LHCN-M2 (cell line): ENCODE measurements around the gene HSPA1A. TPM values are rescaled to one million over a fixed set of nuclear protein-coding genes. Genes with fewer than 3 reads are reported as not detected.
"Not testable (repeated sequence)": the region's sequence is repeated elsewhere in the genome, so short reads cannot be mapped to it uniquely, and the experiment has no call there.

Experiments
- DNase-seq: peaks from one replicate; pipeline ENCODE4 v3.0.0-alpha.2; 2012; ENCODE audit warnings: low read depth
- total RNA-seq: library from RNA; depleted of rRNA; stranded (reverse); fragments of >200 nt; gene quantifications from 2 replicates; pipeline ENCODE4 v1.2.3, GENCODE V29; 2014; rRNA removed

The HSPA1A gene
- total RNA-seq, 1 experiment from 2014 or later = 101 TPM

GRCh38 chr6:31862344-31863235 is 47.2 kb downstream of the HSPA1A start, which contains the start of gene NEU1:
TSS of gene NEU1 (minus strand) at chr6:31862821. CDS start at chr6:31862776, 45 bp downstream.
- DNase-seq = peak; percentile 100

GRCh38 chr6:31864123-31864562 is 48.8 kb downstream of the HSPA1A start:
- not testable (repeated sequence) for DNase-seq

DNA sequence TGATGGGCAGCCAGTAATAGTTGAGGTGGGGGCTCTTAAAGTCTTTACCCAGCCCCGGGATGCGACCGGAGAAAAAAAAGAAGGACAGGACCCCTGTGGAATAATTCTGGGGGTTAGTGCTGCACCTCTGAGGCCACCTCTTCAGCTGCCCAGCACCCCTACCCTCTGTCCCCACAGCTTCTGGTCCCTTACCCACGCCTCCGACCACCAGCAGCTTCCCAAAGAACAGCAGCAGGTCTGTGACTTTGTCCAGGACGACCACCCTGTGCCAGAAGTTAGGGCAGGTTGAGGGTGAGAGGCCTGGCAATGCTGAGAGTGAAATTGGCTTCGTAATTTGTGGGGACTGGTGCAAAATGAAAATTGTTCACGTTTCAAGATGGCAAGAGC is 49.5 kb downstream of the HSPA1A start:
- DNase-seq = no peak

DNA sequence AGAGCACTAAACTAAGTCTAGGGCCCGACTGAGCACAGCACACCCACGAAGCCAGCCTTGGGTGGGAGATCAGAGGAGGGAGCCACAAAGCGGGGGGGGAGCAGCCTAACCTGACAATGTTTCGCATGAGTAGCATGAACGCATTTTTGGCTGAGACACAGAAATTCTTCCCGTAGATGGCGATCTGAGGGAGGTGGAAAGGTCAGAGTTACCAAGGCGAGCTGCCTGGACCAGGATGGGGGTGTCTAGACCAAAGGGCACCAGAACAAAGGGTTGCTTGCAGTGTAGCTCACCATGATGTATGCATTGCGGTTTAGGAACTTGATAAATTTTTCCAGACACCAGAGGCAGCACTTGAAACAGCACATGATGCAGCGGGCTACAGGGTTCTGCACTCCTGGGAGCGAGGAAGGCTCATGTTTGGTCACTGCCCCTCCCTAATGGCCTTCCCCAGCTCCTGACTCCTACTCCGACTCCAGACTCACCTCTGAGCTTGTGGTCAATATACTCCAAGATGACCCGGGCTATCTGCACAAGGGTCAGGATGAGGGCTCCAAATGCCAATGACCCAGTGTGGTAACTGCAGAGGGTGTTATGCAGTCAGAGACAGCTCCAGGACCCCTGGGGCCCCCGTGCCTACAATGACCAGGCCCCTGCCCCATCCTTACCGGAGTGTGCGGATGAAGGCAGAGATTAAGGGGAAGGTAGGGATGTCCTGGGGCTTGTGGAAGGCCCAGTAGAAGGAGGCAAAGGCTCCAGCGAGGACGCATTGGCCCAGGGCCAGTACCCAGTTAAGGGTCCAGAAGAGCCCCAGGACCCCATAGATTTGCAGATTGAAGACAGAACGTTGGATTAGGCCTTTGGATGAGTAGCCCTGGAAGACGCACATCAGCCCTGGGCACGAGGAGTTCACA is 50.1 kb downstream of the HSPA1A start:
- no peak for DNase-seq

Other genes with a start within 250 kb of the HSPA1A start
- not detected in 2 replicates for gene LTA, start 243.3 kb upstream of the HSPA1A start, total RNA-seq
- not detected in 2 replicates for gene TNF, start 240.0 kb upstream of the HSPA1A start, total RNA-seq
- gene LTB, start 233.1 kb upstream of the HSPA1A start, total RNA-seq = not detected in 2 replicates
- gene LST1, start 229.3 kb upstream of the HSPA1A start, total RNA-seq = not detected in 2 replicates
- not detected in 2 replicates for gene NCR3, start 222.5 kb upstream of the HSPA1A start, total RNA-seq
- not detected in 2 replicates for gene AIF1, start 200.3 kb upstream of the HSPA1A start, total RNA-seq
- gene PRRC2A, start 194.8 kb upstream of the HSPA1A start, total RNA-seq = 75.9 and 81.7 TPM in 2 replicates
- 180 and 219 TPM in 2 replicates for gene BAG6, start 162.9 kb upstream of the HSPA1A start, total RNA-seq
- gene APOM, start 159.6 kb upstream of the HSPA1A start, total RNA-seq = 3.9 and 4.4 TPM in 2 replicates
- 30.0 and 31.3 TPM in 2 replicates for gene C6orf47, start 154.8 kb upstream of the HSPA1A start, total RNA-seq
- 28.5 and 31.2 TPM in 2 replicates for gene GPANK1, start 150.5 kb upstream of the HSPA1A start, total RNA-seq
- gene CSNK2B, start 149.5 kb upstream of the HSPA1A start, total RNA-seq = 292 and 320 TPM in 2 replicates
- gene LY6G5B, start 145.6 kb upstream of the HSPA1A start, total RNA-seq = 2.4 and 4.0 TPM in 2 replicates
- 1.4 and 3.2 TPM in 2 replicates for gene LY6G5C, start 134.5 kb upstream of the HSPA1A start, total RNA-seq
- gene ABHD16A, start 112.2 kb upstream of the HSPA1A start, total RNA-seq = 45.8 and 50.5 TPM in 2 replicates
- not detected in 2 replicates for gene LY6G6F, start 108.7 kb upstream of the HSPA1A start, total RNA-seq
- not detected in 2 replicates for gene LY6G6D, start 100.2 kb upstream of the HSPA1A start, total RNA-seq
- 0.51 TPM in 1 of 2 replicates, not detected in the other for gene LY6G6C, start 93.8 kb upstream of the HSPA1A start, total RNA-seq
- not detected in 2 replicates for gene MPIG6B, start 92.2 kb upstream of the HSPA1A start, total RNA-seq
- 78.4 and 85.8 TPM in 2 replicates for gene DDAH2, start 86.2 kb upstream of the HSPA1A start, total RNA-seq
- 771 and 894 TPM in 2 replicates for gene CLIC1, start 79.0 kb upstream of the HSPA1A start, total RNA-seq
- gene MSH5, start 75.5 kb upstream of the HSPA1A start, total RNA-seq = 13.2 and 16.5 TPM in 2 replicates
- 1.5 and 2.7 TPM in 2 replicates for gene SAPCD1, start 52.9 kb upstream of the HSPA1A start, total RNA-seq
- not detected in 2 replicates for gene VWA7, start 38.2 kb upstream of the HSPA1A start, total RNA-seq
- gene VARS1, start 19.8 kb upstream of the HSPA1A start, total RNA-seq = 63.2 and 68.7 TPM in 2 replicates
- gene LSM2, start 8.6 kb upstream of the HSPA1A start, total RNA-seq = 78.7 and 88.2 TPM in 2 replicates
- 0.71 and 1.5 TPM in 2 replicates for gene HSPA1L, start 260 bp upstream of the HSPA1A start, total RNA-seq
- gene HSPA1B, start 12.2 kb downstream of the HSPA1A start, total RNA-seq = 86.1 and 92.2 TPM in 2 replicates
- gene NEU1, start 47.3 kb downstream of the HSPA1A start, total RNA-seq = 43.9 and 57.2 TPM in 2 replicates
- gene SLC44A4, start 63.5 kb downstream of the HSPA1A start, total RNA-seq = 0.06 TPM in 1 of 2 replicates, not detected in the other
- 58.6 and 60.5 TPM in 2 replicates for gene EHMT2, start 82.2 kb downstream of the HSPA1A start, total RNA-seq
- gene ZBTB12, start 86.5 kb downstream of the HSPA1A start, total RNA-seq = 1.2 and 3.0 TPM in 2 replicates
- gene C2, start 112.2 kb downstream of the HSPA1A start, total RNA-seq = 0.86 and 1.2 TPM in 2 replicates
- gene CFB, start 130.6 kb downstream of the HSPA1A start, total RNA-seq = 1.1 and 1.4 TPM in 2 replicates
- gene NELFE, start 143.4 kb downstream of the HSPA1A start, total RNA-seq = 129 TPM in 2 replicates
- gene SKIC2, start 143.6 kb downstream of the HSPA1A start, total RNA-seq = 40.0 and 44.1 TPM in 2 replicates
- 19.1 and 19.5 TPM in 2 replicates for gene DXO, start 156.6 kb downstream of the HSPA1A start, total RNA-seq
- 1.9 and 2.2 TPM in 2 replicates for gene C4A, start 166.5 kb downstream of the HSPA1A start, total RNA-seq
- gene C4B, start 199.3 kb downstream of the HSPA1A start, total RNA-seq = 1.8 and 3.5 TPM in 2 replicates
- gene CYP21A2, start 222.9 kb downstream of the HSPA1A start, total RNA-seq = 0.13 TPM in 1 of 2 replicates, not detected in the other